ENCODE results near the gene TENT5C.

The TENT5C gene

GRCh38 chr1:117654493-117655219 lies 48.8 kb downstream of the TENT5C start:
- FAIRE-seq, result no peak
- no peak for DNase-seq (ENCODE audit: low spot score)

- DNase-seq (ENCODE audit: low spot score), result no peak
- FAIRE-seq, result no peak
Observed at GRCh38 chr1:117655220-117655577, 49.4 kb downstream of the TENT5C start.

GRCh38 chr1:117656202-117656641 lies 50.4 kb downstream of the TENT5C start:
- FAIRE-seq (no peak), DNase-seq (ENCODE audit: low spot score) (no peak)

GRCh38 chr1:117657031-117657430 lies 51.2 kb downstream of the TENT5C start:
- DNase-seq (ENCODE audit: low spot score) (peak; percentile 47), FAIRE-seq (no peak)

- DNase-seq (ENCODE audit: low spot score), result no peak
- FAIRE-seq, result no peak
Observed at GRCh38 chr1:117657949-117658660, 52.3 kb downstream of the TENT5C start.

- FAIRE-seq, result no peak
- DNase-seq (ENCODE audit: low spot score), result no peak
Observed at GRCh38 chr1:117658676-117659075, 52.8 kb downstream of the TENT5C start.

- FAIRE-seq, result no peak
Observed at GRCh38 chr1:117659550-117660270, 53.9 kb downstream of the TENT5C start.

GRCh38 chr1:117660271-117660965 lies 54.6 kb downstream of the TENT5C start:
- DNase-seq (ENCODE audit: low spot score), result no peak

More at GRCh38 chr1:117659550-117660270, 53.9 kb downstream of the TENT5C start:
- DNase-seq (ENCODE audit: low spot score), result no peak

GRCh38 chr1:117661027-117661426 lies 55.2 kb downstream of the TENT5C start:
- no peak for DNase-seq (ENCODE audit: low spot score)
- FAIRE-seq, result no peak

More at GRCh38 chr1:117660271-117660965, 54.6 kb downstream of the TENT5C start:
- FAIRE-seq, result no peak

- no peak for DNase-seq (ENCODE audit: low spot score)
- FAIRE-seq, result no peak
Observed at GRCh38 chr1:117662667-117663066, 56.8 kb downstream of the TENT5C start.

- FAIRE-seq, result no peak
- DNase-seq (ENCODE audit: low spot score), result no peak
Observed at GRCh38 chr1:117663156-117663902, 57.5 kb downstream of the TENT5C start.

- DNase-seq (ENCODE audit: low spot score) (no peak), FAIRE-seq (no peak)
Observed at GRCh38 chr1:117664314-117664713, 58.5 kb downstream of the TENT5C start.

- FAIRE-seq (no peak), DNase-seq (ENCODE audit: low spot score) (no peak)
Observed at GRCh38 chr1:117665556-117666270, 59.9 kb downstream of the TENT5C start.

- DNase-seq (ENCODE audit: low spot score) (no peak), FAIRE-seq (no peak)
Observed at GRCh38 chr1:117669572-117669971, 63.7 kb downstream of the TENT5C start.

- DNase-seq (ENCODE audit: low spot score) (no peak), FAIRE-seq (no peak)
Observed at GRCh38 chr1:117670976-117671780, 65.3 kb downstream of the TENT5C start.

- no peak for DNase-seq (ENCODE audit: low spot score)
- FAIRE-seq, result no peak
Observed at GRCh38 chr1:117671781-117672501, 66.1 kb downstream of the TENT5C start.

- DNase-seq (ENCODE audit: low spot score) (no peak), FAIRE-seq (no peak)
Observed at GRCh38 chr1:117672756-117673155, 66.9 kb downstream of the TENT5C start.

GRCh38 chr1:117673405-117673804 lies 67.6 kb downstream of the TENT5C start:
- FAIRE-seq, result no peak
- peak; percentile 38 for DNase-seq (ENCODE audit: low spot score)
